Measurements from ENCODE around the gene CHST1.

Gene CHST1

DNA sequence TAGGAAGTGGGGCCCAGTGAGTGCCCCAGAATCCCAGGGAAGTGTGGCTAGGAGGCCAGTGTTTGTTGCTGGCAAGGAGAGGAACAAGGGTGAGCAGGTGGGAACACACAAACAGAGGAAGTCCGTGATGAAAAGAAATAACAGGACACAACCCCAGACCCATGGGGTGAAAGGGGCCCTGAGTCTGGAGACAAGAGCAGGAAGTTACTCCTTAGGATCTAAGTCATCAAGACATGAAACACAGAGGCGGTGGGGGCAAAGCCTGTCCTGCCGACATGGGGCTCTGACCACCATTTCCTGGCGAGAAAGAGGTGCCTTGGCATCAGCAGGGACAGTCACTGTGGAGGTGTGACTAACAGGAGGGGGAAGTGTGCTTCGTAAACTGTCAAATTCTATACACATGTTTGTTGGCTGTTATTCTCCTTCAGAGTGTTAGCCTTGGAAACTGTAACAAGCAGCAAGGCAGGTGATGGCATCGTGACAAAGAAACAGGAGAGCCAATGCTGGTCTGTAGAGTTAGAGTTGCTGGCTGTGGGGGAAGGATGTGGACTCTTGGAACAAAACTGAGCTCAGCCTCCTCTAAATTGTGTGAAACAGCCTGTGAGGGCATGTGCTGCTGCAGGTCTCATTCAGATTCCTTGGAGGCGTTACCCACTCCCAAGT, 21.7 kb downstream of the CHST1 start:
- DNase-seq = no peak

DNA sequence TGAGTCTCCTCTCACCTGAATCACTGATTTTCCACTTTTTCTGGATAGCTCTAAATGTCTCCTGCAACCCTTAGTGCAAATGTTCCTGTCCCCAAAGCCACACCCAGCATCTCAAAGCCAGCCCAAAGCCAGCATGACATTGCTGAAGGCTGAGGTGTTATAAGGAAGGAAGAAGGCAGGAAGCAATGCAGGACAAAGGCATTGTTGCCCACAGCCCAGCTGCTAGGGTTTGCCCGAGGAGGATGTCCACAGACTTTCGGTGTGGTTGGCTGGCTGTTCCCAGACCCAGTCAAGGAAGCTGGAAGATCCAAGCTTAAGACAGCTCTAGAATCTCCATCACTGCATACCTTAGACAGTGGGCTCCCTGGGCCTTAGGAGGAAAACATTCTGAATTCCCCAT, 23.5 kb downstream of the CHST1 start:
- DNase-seq = no peak

DNA sequence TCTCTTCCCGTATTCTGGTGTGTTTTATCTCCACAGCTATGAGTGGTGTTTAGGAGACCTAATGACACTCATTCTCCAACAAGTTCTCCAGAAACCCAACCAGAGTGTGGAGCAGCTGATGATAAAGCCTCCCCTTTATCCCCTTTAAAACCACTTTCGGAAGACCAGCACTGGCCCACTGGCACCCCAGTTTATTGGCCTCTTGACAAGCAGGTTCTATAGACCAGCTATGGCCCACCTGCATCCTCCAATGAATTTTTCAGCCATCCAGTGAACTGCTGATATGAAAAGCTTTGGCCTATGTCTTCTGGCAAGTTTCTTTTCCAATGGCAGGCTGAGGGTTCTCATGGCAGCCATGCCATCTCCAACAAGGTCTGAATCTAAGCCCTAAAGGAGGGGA, 27.4 kb downstream of the CHST1 start:
- no peak for DNase-seq

DNA sequence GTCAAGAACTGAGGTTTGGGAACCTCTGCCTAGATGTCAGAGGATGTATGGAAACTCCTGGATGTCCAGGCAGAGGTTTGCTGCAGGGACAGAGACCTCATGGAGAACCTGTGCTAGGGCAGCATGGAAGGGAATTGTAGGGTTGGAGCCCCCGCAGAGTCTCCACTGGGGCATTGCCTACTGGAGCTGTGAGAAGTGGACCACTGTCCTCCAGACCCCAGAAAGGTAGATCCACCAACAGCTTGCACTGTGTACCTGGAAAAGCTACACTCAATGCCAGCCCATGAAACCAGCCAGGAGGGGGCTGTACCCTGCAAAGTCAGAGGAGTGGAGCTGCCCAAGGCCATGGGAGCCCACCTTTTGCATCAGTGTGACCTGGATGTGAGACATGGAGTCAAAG, 29.5 kb downstream of the CHST1 start:
- no peak for DNase-seq

DNA sequence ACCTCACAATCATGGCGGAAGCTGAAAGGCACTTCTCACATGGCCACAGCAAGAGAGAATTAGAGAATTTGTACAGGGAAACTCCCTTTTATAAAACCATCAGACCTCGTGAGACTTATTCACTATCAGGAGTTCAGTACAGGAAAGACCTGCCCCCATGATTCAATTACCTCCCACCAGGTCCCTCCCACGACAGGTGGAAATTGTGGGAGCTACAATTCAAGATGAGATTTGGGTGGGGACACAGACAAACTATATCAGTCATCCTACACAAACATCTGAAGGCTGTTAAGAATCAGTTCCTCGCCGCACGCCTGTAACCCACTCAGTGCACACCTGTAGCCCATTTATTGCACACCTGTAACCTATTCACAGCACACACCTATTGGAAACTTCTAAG, 39.8 kb downstream of the CHST1 start:
- no peak for DNase-seq

DNA sequence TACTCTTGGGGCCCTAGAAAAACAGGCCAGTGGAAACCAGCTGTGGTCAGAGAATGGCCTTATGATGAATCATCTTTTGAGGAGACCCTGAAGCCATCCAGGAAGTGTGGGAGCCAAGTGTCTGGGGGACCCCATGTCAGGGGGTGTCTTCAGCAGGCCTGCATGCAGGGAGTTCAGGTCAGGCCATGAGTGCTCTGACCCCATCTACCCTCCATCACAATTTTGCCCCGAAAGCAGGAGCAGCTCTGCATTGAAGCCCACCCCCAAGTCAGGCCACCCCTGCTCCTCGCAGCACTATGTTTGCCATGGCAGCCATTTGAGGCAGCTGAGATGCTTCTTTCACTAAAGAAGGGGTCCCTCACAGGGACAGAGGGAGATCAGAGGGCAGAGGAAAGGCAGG, 41.3 kb downstream of the CHST1 start:
- no peak for DNase-seq

DNA sequence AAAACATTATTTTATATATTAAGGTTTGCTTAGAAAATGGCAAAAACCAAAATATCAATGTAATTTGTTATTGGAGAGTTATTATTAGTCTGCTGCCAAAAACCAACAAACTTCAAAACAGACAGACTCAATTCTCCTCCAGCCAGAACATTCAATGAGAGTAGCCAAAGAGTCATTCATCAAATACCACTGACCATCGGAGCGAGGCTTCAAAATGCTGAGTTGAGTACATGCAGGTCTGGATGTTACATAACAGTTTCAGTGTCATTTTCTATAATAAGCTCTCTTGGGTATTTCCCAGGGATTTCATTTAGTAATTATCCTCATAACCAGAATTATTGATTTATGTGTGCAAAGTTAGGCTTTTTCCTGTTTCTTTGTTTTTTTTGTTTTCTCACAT, 42.6 kb downstream of the CHST1 start:
- DNase-seq = no peak

DNA sequence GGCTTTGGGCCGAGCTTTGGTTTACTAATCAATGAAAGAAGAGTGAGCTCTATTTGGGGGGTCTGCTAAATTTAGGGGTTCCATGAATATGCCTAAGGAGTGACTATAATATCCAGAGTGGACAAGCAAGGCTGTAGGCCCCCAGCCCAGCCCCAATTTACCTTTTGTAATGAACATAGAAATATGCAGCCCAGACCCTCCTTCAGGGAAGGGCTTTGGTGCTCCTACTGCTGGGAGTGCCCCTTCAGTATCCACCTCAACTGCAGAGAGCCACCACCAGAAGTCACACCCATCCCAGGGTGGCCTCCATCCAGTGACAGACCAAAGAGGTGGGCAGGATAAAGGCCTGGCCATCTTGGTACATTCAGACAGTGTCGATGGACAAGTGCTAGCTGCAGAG, 43.1 kb downstream of the CHST1 start:
- DNase-seq = no peak

DNA sequence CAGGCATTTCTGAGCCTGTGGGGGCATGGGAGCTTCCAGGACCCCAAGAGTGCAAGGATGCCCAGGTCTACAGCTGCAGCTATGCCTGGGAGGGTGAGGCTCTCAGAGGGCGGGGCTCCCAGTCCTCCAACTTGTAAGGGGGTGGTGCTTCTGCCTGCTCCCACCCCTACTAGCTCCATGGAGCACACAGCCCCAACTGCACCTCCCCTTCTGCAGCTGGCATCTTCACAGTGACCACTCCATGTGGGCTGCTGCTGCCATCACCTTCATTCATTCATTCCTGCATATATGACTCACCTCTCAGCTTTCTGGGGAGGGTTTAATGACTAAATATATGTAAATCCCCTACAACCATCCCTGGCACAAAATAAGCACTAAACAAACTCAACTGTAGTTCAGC, 43.8 kb downstream of the CHST1 start:
- no peak for DNase-seq

DNA sequence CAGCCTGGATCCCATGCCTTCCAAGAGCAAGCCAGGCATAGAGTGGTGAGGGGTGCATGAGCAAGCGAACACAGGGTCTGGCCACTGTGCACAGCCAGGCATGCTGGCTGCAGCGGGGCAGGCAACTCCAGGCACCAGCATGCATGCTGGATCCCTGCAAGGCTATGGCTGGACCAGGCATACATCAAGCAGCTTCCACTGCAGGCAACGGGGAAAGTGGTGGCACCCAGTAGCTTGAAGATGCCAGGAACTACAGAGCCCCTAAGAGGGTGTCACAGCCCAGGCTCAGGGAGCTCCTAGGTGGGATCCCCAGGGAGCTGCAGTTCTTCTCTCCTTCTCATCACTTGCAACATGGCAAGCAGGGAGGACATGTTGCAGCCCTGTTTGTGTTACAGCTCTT, 45.2 kb downstream of the CHST1 start:
- DNase-seq = no peak

DNA sequence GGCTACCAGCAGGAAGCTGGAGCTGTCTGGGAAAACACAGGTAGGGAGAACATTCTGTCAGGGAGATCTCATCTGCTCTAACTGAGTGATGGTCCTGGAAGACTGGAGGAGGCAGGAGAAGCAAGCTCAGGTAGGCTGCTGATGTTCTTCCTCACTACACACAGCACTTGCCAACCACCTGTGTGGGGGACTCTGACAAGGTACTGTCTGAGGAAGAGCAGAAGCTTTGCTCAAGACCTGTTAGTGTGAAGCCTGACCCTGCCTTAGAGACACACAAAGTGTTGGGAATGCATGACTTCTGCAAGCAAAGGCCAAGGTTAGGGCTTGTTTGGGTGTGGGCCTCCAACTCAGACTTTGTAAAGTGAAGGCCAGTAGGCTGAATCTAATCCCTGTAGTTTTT, 46.5 kb downstream of the CHST1 start:
- no peak for DNase-seq

DNA sequence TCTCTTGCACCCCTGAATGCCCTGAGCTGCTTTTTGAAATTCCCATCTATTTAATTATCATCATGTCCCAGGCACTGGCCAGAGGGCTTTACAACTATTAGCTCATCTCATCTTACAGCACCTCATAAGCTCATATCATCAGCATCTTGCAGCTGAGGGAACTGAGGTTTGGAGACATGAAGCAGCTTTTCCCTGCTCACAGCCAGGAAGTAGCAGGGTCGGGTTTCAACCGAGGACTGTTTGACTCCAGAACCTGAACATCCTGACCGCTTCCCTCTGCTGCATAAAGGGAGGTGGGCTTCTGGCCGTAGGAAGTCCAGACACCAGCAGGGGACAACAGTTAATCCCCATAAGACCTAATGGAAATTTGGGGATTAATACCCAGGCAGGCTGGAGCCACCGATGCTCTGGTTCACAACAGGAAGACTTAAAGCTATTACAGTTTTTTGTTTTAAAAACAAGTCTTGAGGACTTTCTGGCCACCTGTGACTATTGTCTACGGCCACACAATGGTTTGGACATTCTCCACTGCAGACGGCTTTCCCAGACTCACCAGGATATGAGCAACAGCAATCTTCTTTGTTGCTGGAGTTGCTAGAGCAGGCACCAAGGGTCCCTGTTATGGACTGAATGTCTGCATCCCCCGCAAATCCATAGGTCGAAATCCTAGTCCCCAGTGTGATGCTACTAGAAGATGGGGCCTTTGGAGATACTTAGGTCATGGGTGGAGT, 47.4 kb downstream of the CHST1 start:
- no peak for DNase-seq

DNA sequence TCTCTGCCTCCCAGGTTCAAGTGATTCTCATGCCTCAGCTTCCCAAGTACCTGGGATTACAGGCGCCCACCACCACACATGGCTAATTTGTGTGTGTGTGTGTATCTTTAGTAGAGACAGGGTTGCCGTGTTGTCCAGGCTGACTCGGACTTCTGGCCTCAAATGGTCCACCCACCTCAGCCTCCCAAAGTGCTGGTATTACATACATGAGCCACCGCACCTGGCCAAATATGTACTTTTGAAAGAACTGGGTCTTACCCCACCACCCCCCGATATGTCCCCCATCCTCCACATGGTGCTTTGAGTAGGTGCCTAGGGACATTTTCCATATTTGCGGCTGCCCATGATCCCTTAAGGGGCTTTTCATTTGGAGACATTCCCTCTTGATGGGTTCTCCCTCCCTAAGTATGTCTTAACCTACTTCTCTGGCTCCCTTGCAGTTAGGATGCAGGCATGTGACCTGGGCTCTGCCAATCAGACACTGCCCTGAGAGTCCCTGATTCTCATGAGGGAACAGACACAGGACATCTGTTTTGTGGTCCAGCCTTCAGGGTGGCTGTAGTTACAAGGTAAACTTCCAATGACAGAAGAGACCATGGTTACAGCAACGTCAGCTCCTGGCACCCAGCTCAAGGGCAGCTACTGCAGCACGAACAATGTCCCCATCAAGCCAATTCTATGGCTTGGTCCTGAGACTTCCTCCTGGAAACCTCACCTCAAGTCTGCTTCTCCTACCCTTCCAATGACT, 48.4 kb downstream of the CHST1 start:
- no peak for DNase-seq

DNA sequence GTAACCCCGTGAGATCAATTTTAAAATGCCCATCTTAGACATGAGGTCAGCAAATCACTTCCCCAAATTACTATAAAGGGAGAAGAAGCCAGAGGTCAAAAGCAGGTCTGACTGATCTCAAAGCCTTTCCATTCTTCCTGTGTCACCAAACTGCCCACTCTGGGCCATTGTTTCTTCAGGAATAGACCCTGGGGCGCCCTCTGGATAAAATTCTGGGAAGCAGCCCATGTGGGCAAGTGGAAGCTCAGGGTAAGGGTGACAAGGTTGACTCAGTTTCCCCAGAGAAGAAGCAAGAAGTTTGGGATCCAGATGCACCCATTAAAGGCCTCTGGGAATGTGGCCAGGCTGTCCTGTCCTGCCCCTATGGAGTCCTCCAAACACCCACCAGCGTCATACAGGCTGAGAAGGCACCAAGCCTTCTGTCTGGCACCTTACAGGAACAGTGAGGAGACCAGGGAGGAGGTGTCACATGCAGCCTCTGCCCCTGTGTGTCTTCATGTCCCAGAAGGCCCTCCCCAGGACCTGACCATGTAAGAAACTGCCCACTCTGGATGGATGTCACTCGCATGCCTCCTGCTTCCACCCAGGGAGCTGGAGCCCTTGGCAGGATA, 50.1 kb downstream of the CHST1 start:
- DNase-seq = no peak

DNA sequence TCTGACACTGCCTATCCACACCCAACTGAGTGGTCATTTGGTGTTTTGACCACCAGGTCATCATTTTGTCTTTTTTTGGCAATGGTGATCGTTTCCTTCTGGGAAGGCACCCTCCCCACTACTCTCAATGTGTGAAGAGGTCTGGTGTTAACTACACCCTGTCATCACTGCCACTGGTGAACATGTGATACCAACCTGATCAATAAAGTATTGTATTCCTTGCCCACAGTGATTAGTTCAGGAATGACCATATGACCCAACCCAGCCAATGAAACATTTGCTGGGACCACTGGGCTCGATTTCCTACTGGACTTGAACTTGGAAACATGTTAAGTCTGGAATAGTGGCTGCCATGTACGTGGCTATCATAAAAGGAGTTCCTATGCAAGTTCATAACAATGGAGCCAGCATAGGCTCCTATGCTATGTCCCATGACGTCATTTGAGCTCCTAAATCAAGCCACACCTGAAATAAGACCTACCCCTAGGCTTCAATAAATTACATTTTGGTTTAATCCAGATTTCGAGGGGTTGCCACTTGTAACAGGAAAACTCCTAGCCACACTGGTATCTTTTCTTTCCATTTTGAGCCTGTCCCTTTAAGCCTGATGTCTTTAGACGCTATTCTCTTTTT, 51.1 kb downstream of the CHST1 start:
- no peak for DNase-seq

DNA sequence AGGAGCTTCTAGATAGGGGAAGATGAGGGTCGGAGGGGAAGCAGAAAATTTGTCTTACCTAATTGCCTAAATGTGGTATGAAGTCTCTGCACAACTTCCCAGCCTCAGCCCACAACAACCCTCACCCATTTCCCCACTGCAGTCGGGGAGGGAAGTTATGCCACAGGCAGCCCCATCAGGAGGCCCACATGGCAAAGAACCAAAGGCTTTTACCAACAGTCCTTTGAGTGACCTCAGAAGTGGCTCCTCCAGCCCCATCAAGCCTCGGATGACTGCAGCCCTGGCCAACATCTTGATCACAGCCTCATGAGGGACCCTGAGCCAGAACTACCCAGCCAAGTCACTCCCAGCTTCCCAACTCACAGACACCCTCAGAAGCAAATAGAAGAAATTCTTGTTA, 54.8 kb downstream of the CHST1 start:
- DNase-seq = no peak

DNA sequence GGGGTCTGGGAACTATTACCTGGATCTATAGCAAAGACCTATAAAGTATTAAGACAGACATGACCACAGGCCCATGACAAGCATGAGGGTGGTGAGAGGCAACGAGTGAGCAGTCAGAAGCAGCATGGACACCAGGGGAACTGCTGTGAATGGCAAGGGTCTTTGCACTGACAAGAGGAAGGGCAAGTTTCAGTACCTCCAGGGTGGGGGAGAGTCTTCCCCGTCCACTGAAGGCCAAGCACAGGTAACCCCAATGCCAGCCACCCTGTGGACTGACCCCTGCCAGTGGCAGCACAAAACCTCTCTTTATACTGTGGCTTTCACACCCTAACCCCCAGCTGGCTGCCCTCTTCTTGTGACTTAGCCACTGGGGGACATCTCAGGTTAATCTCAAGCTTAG, 55.5 kb downstream of the CHST1 start:
- no peak for DNase-seq

DNA sequence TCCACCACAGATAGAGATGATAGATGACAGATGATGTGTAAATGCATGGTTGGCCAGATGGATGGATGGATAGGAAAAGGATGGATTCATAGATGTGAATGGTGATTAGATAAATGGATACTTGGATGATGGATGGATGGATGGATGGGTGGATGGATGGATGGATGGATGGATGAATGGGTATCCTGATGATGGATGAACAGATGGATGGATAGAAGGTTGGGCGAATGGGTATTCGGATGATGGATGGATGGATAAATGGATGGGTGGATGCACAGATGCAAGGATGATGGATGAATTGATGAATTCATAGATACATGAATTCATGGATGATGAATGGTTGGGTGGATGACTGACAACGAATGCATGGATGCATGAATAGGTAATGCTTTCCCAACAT, 56.1 kb downstream of the CHST1 start:
- no peak for DNase-seq

DNA sequence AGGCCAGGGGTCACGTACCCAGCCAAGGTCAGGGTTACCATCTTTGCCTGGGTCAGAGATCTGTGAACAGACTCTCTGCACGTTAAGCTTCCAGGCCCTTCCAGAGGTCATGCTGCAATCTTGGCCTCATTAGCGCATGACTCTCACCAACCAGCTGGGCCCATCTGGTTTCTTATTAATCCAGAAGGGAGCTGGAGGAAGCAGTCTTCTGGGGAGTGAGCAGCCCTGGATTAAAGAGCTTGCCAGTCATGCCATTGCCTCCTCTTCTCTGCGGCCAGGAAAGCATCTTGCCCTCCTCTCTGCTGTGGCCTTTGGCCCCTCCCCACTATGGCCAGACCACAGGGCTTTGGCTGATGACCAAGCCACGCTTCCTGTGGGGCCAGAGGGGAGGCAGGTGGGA, 57.4 kb downstream of the CHST1 start:
- DNase-seq = no peak

DNA sequence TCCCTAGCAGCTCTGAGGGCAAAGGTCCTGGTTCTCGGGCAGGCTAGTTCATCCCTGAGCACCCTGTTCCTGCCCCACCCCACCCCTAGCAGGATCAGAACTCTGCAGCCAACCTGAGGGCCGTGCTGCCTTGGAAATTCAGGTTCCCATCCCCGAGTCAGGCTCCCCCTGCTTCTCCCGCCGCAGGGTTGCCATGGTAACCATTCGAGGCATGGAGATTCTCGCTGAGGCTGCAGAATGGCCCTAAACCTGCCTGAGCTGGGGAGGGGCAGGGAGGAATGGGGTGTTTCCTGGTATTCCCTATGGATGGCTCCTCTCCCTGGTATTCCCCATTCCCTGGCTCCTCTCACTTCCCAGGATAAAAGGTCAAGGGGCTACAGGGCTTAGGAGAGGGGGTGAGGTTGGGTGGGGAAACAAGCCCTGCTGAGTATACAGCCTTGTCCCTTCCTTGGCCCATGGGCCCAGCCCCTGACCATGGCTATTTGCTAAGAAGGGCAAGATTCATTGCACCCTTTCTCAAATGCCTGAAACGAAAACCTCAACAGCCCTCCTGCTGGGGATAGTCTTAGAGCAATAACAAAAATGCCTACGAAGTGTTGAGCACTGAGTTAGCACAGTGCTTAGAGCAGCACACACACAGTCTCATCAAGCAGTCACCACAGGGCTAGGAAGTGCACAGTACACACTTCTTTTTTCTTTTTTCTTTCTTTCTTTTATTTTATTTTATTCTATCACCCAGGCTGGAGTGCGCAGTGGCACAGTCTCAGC, 58.7 kb downstream of the CHST1 start:
- no peak for DNase-seq

DNA sequence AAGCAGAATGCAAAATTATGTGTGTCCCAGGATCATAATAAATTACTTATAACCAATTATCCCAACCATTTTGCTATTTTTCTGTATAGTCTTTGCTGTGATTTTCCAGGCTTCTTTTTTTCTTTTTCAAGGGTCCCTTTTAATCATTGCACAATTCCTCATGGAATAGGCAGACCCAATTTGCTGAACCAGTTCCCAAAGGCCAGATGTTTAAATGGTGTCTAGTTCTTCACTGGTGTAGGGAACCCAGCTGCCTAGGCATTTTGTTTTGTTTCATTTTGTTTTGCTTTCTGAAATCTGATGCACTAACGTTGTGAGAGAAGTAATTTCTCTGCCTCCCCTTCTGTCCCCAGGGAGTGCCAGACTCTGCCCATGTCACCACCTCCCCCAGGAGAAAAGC, 60.4 kb downstream of the CHST1 start:
- no peak for DNase-seq

DNA sequence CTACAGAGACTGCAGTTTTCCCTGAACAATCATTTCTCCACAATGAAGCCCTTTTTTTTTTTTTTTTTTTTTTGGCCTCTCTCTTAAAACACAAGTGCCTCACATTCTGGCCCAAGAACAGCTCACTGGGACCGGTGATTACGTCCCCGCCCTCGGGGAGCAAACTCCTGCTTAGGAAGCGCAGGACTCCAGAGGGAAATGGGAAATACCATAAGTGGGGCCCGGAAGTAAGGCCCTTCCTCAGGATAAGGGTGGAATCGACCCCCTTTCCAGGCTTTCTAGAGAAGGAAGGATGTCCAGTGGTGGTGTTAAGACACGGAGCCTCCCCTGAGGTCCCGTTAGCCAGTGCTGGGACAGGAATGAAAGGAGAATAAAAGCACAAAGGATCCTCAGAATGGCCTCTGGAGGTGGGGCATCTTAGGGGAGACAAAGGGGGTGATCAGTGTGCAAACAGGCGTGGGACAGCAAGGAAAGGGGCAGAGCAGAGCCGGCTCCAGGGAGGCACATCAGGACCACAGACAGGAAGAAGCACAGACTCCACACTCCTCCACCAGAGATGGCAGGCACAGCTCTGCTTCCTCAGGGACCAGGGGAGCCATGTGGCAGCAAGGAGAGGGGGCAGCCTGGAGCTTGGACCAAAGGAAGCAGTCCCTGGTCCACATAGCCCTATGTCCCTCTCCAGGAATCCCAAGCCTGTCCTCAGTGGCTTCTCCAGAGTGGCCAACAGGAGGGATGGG, 61.3 kb downstream of the CHST1 start:
- no peak for DNase-seq
